Measurements from ENCODE around the gene AUTS2.

GRCh38 chr7:70014472-70015177 is 416.4 kb downstream of the AUTS2 start:
- TF ChIP-seq, protein P1, sequence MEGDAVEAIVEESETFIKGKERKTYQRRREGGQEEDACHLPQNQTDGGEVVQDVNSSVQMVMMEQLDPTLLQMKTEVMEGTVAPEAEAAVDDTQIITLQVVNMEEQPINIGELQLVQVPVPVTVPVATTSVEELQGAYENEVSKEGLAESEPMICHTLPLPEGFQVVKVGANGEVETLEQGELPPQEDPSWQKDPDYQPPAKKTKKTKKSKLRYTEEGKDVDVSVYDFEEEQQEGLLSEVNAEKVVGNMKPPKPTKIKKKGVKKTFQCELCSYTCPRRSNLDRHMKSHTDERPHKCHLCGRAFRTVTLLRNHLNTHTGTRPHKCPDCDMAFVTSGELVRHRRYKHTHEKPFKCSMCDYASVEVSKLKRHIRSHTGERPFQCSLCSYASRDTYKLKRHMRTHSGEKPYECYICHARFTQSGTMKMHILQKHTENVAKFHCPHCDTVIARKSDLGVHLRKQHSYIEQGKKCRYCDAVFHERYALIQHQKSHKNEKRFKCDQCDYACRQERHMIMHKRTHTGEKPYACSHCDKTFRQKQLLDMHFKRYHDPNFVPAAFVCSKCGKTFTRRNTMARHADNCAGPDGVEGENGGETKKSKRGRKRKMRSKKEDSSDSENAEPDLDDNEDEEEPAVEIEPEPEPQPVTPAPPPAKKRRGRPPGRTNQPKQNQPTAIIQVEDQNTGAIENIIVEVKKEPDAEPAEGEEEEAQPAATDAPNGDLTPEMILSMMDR (IDR thresholded peaks at IDR 0.05): no peak
- TF ChIP-seq POLR2AphosphoS5 (IDR thresholded peaks at IDR 0.05): no peak
- no peak for TF ChIP-seq POLR2A (IDR thresholded peaks at IDR 0.05)

Measured in breast epithelium (tissue), 3 donors.